ENCODE results near the gene MAP1B.

DNA sequence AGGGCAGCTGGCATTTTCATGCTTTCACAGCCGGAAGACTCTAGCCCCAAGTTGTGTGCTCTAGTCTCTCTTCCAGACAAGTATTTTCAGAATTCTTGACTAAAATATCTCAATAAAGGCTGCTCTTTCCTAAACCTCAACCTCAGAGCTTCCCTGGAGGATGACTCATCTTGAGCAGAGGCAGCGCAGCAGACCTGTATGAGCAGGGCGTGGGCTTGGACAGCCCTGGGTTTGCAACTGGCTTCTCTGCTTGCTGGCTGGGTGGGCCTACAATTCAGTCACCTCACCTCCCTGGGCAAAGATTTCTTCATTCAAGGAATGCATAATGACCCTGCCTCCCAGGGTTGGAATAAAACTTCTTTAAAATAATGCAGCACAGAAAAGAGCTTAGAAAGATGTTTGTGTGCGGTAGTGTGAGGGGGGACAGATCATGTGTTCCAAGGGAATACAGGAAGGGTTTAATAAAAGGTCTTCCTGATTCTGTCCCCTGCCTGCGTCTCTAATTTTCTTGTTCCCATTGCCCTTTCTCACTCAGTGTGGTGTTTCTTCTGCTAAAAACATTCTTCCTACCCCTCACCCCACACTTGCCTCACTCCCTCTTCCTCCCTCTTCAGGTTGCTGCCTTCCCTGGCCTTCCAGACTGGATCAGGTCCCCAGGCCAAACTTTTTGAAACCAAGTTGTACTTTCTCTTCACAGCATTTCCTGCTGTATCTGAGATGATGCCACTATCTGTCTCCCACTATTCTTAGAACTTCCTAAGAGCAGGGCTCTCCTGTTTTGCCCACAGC lies 39.4 kb upstream of the MAP1B start:
- TF ChIP-seq EP300 (IDR thresholded peaks at IDR 0.05; ENCODE audit: low read depth) (no peak), POLR2A (IDR thresholded peaks at IDR 0.05) (no peak), POLR2AphosphoS5 (IDR thresholded peaks at IDR 0.05) (no peak)

All from transverse colon (tissue), 3 donors.